HG03460 (cell line): Measurements from ENCODE around the gene CDK18.

Source experiments
- ATAC-seq: cut with Tn5 transposase; IDR thresholded peaks from one replicate; pipeline ENCODE4 v1.9.1; 2021; ENCODE audit not compliant: unreplicated experiment

CDK18 gene

GRCh38 chr1:205568135-205568468 lies 63.6 kb downstream of the CDK18 start:
- no peak for ATAC-seq

GRCh38 chr1:205568469-205569361 lies 64.2 kb downstream of the CDK18 start:
- no peak for ATAC-seq

DNA sequence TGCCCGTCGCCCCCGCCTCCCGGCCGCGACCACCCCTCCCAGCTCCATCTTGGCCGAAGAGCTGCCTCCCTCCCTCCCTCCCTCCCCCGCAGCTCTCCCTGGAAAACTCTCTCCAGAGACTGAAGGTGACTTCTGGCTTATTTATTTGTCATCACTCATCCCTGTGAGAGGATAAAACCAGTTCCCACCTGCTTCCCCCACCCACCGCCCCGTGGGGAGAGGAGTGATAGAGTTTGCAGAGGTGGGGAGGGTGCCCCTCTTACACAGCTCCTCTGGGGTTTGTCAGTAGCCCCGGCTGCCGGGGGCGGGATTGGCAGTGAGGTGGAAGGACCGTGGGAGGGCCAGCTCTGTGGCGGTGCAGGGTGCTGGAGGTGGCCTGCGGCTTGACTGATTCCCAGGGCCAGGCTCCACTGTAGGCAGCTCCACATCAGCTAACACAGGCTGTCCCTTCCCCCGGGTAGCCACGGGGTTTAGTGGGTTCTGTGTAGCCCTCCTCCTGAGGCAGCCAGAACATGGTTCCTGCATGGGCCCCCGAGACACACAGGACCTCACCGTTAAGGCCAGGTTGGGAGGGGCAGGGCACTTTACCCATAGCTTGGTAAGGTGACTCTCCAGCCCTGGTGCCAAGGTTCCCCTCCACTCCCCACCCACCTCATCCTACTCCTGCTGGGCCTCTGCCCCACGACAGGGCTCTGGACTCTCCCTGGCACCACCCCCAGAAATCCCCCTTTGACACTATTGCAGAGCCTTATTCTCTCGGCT lies 65.1 kb downstream of the CDK18 start:
- ATAC-seq = no peak

DNA sequence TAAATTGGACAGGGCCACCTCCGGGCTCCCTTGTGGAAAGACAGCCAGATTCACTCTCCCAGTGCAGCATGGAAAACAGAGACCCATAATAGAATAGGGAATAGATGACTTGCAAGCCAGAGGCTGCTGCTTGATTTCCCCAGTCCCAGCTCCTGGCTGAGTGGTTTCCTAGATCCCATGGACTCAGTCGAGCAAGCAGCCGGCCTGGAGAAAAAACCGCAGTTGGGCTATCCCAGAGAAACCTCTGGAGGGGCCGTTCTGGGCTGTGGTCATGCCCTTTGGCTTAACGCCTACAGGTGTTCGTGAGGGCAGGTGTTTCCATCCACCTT lies 65.7 kb downstream of the CDK18 start:
- no peak for ATAC-seq

GRCh38 chr1:205570796-205571537 lies 66.5 kb downstream of the CDK18 start:
- ATAC-seq = no peak

DNA sequence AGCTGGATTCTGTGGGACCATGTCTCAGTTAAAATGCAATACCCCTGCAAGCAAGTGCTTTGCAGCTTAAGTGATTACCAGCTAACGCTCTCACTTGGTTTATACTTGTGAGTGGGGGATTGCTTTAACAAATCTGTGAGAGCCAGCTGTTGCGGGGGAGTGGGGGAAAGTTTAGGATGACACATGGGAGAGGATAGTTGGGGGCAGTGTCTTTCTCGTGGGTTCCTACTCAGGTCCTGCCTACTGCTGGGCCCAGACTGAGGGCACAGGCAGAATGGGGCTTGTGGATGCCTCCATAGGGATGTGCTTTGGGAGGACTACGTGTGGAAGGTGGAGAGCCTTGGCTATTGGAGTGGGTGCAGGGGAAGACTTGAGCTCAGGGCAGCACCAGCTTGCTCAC lies 67.3 kb downstream of the CDK18 start:
- ATAC-seq = no peak

GRCh38 chr1:205572421-205572820 lies 68.0 kb downstream of the CDK18 start:
- no peak for ATAC-seq

- no peak for ATAC-seq
Measured at GRCh38 chr1:205575294-205575885, 70.9 kb downstream of the CDK18 start.

DNA sequence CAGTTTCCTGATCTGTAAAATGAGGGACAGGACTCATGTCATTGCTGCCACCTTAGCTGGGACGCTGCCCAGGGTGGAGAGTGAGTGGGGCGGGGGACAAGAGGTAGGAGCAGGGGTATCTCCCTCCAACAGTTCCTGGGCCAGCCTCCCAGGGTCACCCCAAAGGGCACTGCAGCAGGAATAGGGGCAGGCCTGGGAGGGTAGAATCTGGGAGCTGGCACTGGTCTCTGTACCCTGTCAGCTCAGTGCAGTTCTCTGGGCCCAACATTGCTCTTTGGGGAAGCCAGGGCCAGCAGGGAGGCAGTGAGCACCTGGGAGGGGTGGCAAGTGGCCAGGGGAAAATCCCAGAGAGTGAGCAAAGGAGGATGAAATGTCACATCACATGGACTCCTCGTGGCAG lies 71.5 kb downstream of the CDK18 start:
- ATAC-seq = no peak

- ATAC-seq = no peak
Measured at GRCh38 chr1:205576805-205577761, 72.6 kb downstream of the CDK18 start.

- no peak for ATAC-seq
Measured at GRCh38 chr1:205577874-205578658, 73.6 kb downstream of the CDK18 start.

DNA sequence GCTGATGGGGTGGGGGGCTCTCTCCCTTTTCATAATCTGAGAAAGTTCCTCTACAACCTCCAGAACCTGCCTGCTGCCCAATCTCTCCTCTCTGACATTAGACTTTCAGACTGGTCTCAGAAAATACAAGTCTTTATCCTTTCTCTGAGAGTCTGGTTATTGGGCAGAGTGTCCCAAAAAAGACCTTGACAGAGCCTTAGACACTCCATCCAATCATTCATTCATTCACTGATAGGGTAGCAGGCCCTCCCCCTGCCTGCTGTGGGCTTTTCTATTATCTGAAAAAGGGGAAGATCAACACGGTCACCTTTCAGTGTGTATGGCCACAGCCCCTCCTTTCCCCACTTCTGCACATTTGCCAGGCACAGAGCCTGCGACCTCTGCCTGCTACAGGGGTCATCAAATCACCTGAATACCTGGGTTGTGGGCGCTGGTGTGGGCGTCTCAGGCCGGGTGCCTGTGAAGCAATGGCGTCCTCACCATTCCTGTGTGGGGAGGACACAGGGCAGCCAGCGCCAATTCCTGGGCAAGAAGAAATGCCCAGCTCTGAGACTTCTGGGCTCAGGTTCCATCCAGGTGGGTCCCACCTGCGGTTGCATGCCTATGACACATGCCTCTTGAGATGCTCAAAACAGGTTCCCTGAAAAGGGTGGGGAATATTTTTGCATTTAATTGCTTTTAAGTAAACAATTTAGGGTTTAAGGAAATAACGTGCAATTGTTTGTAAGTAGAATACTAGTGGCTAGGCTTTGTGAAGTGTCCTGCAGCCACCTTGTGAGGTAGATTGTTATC lies 74.5 kb downstream of the CDK18 start:
- no peak for ATAC-seq

DNA sequence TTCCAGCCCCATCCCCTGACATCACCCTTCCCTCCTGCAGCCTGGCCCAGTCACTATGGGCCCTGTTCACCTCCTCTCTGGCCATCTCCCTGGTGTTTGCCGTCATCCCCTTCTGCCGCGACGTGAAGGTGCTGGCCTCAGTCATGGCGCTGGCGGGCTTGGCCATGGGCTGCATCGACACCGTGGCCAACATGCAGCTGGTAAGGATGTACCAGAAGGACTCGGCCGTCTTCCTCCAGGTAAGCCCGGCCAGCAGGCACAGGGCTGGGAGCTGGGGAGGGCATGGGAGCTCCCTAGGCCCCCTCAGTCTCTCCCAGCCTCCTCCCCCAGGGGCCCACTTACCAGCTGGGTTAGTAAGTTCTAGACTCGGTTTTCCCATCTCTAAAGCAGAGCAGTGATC lies 75.2 kb downstream of the CDK18 start:
- ATAC-seq = no peak

DNA sequence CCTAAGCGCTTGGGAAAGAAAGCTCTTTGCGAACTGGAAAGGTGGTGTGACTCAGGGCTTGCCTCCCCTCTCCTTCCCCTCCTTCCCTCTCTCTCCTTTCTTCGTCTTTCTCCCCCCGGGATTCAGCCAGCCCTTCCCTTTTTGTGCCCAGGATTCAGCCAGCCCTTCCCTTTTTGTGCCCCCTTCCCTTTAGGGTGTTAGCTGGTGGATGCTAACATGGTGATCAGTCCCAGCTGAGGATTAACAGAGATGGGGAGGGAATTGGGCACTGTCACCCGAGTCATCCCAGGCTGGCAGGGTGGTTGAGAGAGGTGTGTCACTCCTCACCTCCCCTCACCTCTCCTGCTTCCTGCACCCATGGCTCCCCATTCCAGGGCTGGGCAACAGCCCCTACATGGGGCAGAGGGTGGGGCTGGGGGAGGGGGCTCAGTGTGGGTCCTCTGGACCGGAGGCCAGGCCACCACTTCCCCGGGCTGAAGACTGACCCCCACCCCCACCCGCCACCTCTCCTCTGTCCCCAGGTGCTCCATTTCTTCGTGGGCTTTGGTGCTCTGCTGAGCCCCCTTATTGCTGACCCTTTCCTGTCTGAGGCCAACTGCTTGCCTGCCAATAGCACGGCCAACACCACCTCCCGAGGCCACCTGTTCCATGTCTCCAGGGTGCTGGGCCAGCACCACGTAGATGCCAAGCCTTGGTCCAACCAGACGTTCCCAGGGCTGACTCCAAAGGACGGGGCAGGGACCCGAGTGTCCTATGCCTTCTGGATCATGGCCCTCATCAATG lies 75.9 kb downstream of the CDK18 start:
- no peak for ATAC-seq

DNA sequence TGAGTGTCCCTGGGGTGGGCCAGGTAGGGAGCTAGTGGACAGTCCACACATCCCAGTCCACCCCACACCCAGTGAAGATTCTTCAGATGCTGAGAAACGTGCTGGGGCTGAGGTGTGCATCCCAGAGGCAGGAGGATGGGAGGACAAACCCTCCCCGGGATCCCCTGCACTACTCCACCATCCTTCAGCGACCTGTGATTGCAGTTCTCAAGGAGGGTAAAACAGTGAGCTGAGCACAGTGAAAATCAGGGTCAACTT lies 76.4 kb downstream of the CDK18 start:
- no peak for ATAC-seq

DNA sequence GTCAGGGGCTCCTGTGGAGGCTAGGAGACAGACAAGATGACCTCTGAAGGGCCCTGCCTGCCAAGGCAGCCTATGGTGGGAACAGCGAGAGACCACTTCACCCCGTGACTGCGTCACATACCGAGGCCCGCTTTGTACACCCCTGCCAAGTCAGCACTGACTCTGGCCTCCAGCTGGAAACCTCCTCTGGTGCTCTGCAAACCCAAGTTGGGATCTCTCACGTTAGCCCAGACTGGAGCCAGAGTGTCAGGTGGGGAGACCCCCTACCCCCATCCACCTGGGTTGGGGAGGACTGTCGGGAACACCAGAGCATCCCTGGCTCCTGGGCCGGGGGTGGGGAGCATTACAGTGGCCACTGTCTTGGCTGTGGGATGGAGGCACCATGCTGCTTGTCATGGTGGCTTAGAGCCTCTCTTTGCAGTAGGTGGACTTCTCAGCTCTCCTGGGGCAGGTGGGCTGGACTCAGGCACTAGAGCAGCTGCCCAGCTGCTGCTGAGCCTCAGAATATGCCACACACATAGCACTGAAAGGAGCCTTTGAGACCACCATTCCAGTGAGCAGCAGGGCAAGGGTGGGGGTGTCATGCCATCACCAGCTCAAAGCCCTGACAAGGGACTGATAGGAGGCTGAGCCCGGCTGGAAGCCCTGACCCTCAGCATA lies 77.0 kb downstream of the CDK18 start:
- no peak for ATAC-seq

DNA sequence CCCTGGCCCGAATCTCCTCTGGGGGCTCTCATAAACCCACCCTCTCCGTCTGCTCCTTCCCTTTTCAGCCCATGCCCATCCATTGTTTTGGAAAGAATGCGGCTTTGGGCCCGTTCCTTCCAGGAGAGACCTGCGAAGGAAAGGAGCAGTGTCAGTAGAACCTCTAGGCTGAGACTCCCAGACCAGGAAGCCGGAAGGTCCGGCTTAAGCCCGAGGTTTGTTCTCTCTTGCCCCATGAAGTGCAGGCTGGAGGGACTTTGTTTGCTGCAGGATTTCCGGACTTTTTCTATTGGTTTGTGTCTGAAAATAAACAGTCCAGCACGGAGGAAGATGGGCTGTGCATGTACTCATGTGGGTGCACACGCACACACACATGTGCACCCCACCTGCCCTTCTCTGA lies 77.6 kb downstream of the CDK18 start:
- ATAC-seq = no peak
